ENCODE results near the gene DPM2.

DPM2 gene

GRCh38 chr9:127926906-127927200 lies 10.8 kb downstream of the DPM2 start:
- no peak overlapping the region for H3K27ac ChIP-seq (ENCODE audit: low read length)
- TF ChIP-seq EZH2 (IDR thresholded peaks at IDR 0.05; ENCODE audit: borderline replicate concordance, low read depth, low read length, severe bottlenecking) (no peak), CTCF (IDR thresholded peaks at IDR 0.05; ENCODE audit: borderline replicate concordance, extremely low read depth, low read length, poor library complexity, severe bottlenecking) (no peak)
- H3K4me2 ChIP-seq (ENCODE audit: insufficient read depth, low read length), result no peak overlapping the region
- no peaks in the 10 kb centered on the region for H3K36me3 ChIP-seq (ENCODE audit: insufficient read depth, low read length)
- no peak for ATAC-seq (ENCODE audit: insufficient read depth, low read depth)
- no peaks in the 10 kb centered on the region for H3K9me3 ChIP-seq (ENCODE audit: insufficient read depth, low read length, severe bottlenecking)
- no peaks in the 10 kb centered on the region for H3K27me3 ChIP-seq (ENCODE audit: insufficient read depth, low read length, poor library complexity)
- no peak overlapping the region for H3K9ac ChIP-seq (ENCODE audit: low read depth, low read length)
- H3K79me2 ChIP-seq (ENCODE audit: insufficient read depth, low read length), result no peaks in the 10 kb centered on the region
- DNase-seq, result no peak
- peaks cover 15% of the 10 kb centered on the region; the same call in 1 of the 2 replicates for H4K20me1 ChIP-seq (ENCODE audit: insufficient read depth, low read length)
- H3K4me1 ChIP-seq (ENCODE audit: insufficient read depth, low read length), result peaks cover 3% of the 10 kb centered on the region; the same call in 1 of the 2 replicates
- no peak overlapping the region for H3K4me3 ChIP-seq (ENCODE audit: low read depth in 1 of 2, low read length in 2 of 2)
- no peak overlapping the region for H2AFZ ChIP-seq (ENCODE audit: low read depth, low read length)

- Histone ChIP-seq H3K4me2 (ENCODE audit: insufficient read depth, low read length) (no peak overlapping the region), H3K4me3 (ENCODE audit: low read depth in 1 of 2, low read length in 2 of 2) (no peak overlapping the region), H3K27ac (ENCODE audit: low read length) (no peak overlapping the region), H3K4me1 (ENCODE audit: insufficient read depth, low read length) (peaks cover 10% of the 10 kb centered on the region), H3K79me2 (ENCODE audit: insufficient read depth, low read length) (no peaks in the 10 kb centered on the region), H3K36me3 (ENCODE audit: insufficient read depth, low read length) (no peaks in the 10 kb centered on the region), H2AFZ (ENCODE audit: low read depth, low read length) (no peak overlapping the region), H3K9me3 (ENCODE audit: insufficient read depth, low read length, severe bottlenecking) (no peaks in the 10 kb centered on the region), H3K9ac (ENCODE audit: low read depth, low read length) (no peak overlapping the region), H4K20me1 (ENCODE audit: insufficient read depth, low read length) (peaks cover 15% of the 10 kb centered on the region; the same call in 1 of the 2 replicates), H3K27me3 (ENCODE audit: insufficient read depth, low read length, poor library complexity) (no peaks in the 10 kb centered on the region)
- DNase-seq (no peak), ATAC-seq (ENCODE audit: insufficient read depth, low read depth) (no peak)
- TF ChIP-seq EZH2 (IDR thresholded peaks at IDR 0.05; ENCODE audit: borderline replicate concordance, low read depth, low read length, severe bottlenecking) (no peak), CTCF (IDR thresholded peaks at IDR 0.05; ENCODE audit: borderline replicate concordance, extremely low read depth, low read length, poor library complexity, severe bottlenecking) (no peak)
Observed at GRCh38 chr9:127925959-127926905, 11.4 kb downstream of the DPM2 start.

GRCh38 chr9:127924736-127925444 lies 12.8 kb downstream of the DPM2 start:
- Histone ChIP-seq H3K27me3 (ENCODE audit: insufficient read depth, low read length, poor library complexity) (no peaks in the 10 kb centered on the region), H3K9ac (ENCODE audit: low read depth, low read length) (no peak overlapping the region), H4K20me1 (ENCODE audit: insufficient read depth, low read length) (peaks cover 15% of the 10 kb centered on the region; the same call in 1 of the 2 replicates), H3K4me2 (ENCODE audit: insufficient read depth, low read length) (no peak overlapping the region), H3K79me2 (ENCODE audit: insufficient read depth, low read length) (no peaks in the 10 kb centered on the region), H3K27ac (ENCODE audit: low read length) (no peak overlapping the region), H2AFZ (ENCODE audit: low read depth, low read length) (no peak overlapping the region), H3K4me1 (ENCODE audit: insufficient read depth, low read length) (peaks cover 12% of the 10 kb centered on the region), H3K9me3 (ENCODE audit: insufficient read depth, low read length, severe bottlenecking) (no peaks in the 10 kb centered on the region), H3K4me3 (ENCODE audit: low read depth in 1 of 2, low read length in 2 of 2) (no peak overlapping the region), H3K36me3 (ENCODE audit: insufficient read depth, low read length) (no peaks in the 10 kb centered on the region)
- DNase-seq (no peak), ATAC-seq (ENCODE audit: insufficient read depth, low read depth) (no peak)
- TF ChIP-seq EZH2 (IDR thresholded peaks at IDR 0.05; ENCODE audit: borderline replicate concordance, low read depth, low read length, severe bottlenecking), result no peak
- no peak for TF ChIP-seq CTCF (IDR thresholded peaks at IDR 0.05; ENCODE audit: borderline replicate concordance, extremely low read depth, low read length, poor library complexity, severe bottlenecking)

Measured in DND-41 (cell line).